GM19043 (cell line): ENCODE data around the gene ZNF469.

ENCODE experiments used
- ATAC-seq: cut with Tn5 transposase; IDR thresholded peaks from one replicate; pipeline ENCODE4 v1.9.1; 2021; ENCODE audit warnings: low read depth; ENCODE audit not compliant: unreplicated experiment

Gene ZNF469, protein sequence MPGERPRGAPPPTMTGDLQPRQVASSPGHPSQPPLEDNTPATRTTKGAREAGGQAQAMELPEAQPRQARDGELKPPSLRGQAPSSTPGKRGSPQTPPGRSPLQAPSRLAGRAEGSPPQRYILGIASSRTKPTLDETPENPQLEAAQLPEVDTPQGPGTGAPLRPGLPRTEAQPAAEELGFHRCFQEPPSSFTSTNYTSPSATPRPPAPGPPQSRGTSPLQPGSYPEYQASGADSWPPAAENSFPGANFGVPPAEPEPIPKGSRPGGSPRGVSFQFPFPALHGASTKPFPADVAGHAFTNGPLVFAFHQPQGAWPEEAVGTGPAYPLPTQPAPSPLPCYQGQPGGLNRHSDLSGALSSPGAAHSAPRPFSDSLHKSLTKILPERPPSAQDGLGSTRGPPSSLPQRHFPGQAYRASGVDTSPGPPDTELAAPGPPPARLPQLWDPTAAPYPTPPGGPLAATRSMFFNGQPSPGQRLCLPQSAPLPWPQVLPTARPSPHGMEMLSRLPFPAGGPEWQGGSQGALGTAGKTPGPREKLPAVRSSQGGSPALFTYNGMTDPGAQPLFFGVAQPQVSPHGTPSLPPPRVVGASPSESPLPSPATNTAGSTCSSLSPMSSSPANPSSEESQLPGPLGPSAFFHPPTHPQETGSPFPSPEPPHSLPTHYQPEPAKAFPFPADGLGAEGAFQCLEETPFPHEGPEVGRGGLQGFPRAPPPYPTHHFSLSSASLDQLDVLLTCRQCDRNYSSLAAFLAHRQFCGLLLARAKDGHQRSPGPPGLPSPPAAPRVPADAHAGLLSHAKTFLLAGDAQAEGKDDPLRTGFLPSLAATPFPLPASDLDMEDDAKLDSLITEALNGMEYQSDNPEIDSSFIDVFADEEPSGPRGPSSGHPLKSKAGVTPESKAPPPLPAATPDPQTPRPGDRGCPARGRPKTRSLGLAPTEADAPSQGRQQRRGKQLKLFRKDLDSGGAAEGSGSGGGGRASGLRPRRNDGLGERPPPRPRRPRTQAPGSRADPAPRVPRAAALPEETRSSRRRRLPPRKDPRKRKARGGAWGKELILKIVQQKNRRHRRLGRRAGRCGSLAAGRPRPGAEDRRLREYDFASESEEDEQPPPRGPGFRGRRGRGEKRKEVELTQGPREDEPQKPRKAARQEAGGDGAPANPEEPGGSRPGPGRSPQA (N-terminal part only)

DNA sequence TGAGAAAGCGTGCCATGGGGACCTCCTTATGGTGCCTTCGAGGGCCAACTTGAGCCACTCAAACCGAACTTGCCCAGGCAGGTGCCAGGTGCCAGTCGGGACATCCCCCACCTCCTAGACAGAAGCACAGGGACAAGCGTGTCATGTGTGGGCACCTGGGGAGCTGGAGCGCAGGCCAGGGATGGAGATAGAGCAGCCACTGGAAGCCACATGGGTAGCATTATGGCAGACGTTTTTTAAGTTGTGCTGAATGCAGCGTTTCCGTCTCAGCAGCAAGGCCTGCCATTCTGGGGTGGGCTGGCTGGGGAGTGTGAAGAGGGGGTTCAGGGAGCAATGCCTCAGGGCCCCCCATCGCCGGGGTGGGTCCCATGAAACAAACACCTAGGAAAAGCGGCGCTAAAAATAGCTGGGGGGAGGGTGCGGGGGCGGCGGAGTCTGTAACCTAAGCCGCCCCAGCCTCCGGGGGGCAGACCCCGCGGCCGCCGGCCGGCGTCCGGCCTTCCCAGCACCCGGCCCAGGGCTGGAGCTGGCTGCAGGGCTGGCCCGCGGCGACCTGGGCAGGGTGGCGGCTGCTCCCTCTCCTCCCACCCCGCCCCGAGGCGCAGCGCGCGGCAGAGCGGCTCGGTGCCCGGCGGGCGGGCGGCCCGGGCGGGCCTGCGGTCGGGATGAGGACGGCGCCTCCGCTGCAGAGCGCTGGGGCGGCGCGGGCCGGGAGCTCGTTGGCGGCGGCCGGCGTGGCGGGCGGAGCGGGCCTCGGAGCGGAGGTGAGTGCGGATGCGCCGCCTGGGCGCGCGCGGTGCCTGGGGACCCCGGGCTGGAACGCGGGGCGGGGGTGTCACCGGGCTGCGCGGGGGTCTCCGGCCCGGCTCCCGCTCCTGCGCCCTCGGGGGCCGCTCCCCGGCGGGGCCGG is at the start of gene ZNF469:
Gene ZNF469, plus strand, starts transcription at position 469 of the 910 bp plus-strand sequence. CDS start 44,512 bp downstream, outside the sequence.
- no peak for ATAC-seq

DNA sequence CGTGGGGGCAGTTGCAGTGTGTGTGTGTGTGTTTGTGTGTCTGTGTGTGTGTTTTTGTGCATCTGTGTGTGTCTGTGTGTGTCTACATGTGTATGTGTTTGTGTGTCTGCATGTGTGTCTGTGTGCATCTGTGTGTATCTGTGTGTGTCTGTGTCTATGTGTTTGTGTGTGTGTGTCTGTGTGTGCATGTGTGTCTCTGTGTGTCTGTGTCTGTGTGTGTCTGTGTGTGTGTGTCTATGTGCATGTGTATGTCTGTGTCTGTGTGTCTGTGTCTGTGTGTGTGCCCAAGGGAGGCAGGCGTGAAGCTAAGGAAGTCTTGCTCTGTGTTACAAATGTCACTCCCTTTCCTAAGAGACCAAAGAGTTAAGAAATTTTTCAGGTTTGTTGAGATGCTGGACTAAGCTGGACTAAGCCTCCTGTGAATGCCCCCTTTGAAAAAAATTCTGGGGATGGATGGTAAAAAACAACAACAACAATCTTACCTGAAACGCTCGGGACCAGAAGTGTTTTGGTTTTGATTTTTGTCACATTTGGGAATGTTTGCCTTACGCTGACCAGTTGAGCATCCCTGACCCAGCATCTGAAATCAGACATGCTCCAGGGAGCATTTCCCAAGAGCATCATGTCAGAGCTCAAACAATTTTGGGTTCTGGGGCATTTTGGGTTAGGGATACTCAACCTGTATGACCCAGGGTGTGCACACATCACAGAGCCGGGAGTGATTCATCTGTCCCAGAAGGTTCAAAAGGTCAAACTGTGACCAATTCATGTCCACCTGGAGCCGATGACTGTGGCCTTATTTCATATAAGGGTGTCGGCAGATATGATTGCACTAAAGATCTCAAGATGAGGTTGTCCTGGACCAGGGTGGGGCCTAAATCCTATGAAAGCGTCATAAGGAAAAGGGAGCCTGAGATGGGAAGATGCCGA is 48.6 kb upstream of the ZNF469 start:
- ATAC-seq, result no peak

DNA sequence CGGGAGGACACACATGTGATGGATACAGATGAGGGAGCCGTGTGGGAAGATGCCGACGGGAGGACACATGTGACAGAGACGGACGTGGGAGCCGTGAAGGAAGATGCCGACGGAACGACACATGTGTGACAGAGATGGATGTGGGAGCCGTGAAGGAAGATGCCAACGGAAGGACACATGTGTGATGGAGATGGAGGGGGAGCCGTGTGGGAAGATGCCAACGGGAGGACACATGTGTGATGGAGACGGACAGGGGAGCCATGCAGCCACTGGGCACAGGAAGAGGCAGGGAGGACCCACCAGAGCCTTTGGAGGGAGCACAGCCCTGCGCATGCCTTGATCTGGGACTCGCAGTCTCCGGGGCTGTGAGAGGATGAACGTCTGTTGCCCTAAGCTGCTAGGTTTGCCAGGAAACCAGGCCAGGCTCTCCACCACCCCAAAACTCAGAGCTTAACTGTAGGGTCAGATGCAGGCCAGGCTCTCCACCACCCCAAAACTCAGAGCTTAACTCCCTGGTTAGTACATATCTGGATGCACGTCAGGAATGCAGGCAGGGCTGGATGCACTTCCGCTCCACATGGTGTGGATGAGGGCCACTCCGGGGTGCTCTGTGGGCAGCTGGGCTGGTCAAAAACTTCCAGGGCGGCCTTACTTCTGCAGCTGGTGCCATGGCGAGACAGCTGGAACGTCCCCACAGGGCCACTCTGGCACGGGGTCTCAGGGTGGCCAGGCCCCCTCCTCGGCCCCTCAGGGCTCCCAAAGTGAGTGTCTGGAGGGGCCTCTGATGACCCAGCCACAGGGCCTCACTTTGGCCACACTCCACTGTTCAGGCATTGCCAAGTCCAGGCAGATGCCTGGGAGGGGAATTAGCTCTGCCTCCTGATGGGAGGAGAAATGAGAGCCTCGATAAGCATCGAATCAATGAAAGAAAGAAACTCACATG is 47.7 kb upstream of the ZNF469 start:
- ATAC-seq, result no peak

DNA sequence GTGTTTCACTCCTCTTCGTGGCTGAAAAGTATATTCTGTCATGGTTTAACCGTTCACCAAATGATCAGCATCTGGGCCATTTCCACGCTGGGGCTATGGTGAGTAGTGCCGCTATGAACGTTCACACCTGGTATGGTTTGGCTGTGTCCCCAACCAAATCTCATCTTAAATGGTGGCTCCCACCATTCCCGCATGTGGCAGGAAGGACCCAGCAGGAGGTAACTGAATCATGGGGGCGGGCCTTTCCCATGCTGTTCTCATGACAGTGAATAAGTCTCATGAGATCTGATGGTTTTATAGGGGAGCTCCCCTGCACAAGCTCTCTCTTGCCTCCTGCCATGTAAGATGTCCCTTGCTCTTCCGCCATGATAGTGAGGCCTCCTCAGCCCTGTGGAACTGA is 45.7 kb upstream of the ZNF469 start:
- no peak for ATAC-seq

DNA sequence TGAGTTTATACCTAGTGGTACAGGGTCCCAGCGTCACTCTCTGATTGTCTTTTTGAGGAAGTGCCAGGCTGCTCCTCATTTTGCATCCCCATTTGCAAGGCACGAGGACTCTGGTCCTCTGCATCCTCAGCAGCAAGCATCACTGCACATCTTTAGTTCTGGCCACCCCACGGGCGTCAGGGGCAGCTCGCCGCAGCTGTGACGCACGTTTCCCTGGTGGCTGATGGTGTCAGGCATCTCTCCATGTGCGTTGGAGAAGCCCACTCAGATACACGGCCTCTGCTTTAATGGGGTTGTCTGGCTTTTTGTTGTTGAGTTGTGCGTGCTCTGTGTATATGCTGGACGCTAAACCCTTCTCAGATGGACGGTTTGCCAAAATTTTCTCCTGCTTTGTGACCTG is 45.2 kb upstream of the ZNF469 start:
- ATAC-seq, result no peak

DNA sequence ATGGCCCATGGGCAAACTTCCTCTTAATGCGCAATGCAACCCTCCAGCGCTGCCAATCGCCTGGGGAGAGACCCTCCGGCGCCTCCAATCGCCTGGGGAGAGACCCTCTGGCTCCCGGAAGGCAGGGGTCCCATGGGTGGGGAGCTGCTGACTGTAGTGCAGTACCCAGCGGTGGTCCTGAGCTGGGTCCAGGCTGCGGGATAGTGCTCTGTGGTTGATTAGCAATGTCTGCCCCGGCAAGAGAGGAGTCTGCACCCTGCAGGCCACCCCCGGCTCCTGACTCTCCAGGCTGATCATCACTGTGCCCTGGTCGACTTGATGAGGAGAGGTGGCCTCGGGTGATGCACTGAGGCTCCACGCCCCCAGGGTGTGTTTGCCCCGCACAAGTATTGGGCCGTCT is 44.6 kb upstream of the ZNF469 start:
- no peak for ATAC-seq

DNA sequence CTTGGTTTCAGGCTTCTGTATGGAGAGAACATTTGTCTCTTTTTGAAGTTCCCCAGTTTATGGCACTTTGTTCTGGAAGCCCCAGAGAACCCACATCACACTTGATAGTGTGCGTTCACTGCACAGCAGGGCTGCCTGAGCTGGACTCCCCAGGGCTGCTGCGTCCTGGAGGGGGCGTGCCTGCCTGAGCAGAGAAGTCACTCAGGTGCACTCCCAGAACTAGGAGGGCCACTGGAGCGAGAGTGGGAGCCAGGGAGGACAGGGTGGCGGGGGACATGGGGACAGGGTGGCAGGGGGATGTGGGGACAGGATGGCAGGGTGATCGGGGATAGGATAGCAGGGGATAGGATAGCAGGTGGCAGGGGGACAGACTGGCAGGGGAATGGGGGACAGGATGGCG is 43.9 kb upstream of the ZNF469 start:
- ATAC-seq, result no peak

DNA sequence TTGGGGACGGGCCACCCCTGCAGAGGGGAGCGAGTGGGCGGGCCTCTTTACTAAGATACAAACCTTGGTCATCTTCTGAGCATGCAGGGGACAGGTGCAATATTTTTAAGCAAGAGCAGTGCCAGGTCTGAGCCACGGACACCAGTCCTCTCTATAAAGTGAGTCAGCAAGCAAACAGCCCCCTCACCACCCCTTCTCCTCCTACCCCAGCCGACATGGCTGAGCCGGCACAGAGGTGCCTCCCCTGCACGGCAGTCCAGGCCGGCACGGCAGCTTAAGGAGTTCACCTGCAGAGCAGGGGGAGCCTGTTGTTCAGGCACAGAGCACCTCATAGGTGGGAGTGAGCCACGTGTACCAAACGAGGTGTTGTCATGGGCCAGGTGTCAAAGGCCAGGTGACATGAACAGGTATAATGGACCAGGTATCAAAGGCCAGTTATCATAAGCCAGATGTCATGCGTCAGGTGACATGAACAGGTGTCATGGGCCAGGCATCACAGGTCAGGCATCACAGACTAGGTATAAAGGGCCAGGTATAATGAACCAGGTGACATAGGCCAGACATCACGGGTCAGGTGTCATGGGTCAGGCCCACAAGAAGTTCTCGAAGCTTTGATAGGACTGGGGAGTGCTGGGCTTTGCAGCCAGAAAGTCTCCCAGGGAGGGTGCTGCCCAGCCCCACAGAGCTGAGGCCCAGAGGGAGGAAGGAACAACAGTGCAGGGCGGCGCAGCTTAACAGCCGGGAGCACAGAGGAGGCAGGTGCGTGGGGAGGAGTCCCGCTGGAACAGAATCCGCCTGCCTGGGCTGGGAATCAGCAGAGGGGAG is 42.6 kb upstream of the ZNF469 start:
- no peak for ATAC-seq

DNA sequence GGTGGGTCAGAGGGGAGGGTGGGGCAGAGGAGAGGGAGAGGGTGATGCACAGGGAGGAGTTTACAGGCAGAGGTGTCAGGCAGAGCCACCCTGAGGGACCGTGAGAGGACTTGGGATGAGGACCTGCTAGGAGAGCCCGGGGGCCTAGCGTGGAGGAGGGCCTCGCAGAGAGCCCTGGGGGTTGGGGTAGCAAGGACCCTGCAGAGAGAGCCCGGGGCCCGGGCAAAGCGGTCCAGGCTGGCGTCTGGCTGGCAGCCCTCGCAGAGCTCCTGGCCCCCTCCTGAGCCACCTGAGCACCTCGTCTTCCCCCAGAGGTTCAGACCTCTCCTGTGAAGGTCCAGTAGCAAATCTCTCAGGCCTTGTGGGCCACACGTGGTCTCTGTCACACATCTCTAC is 42.0 kb upstream of the ZNF469 start:
- ATAC-seq, result no peak

DNA sequence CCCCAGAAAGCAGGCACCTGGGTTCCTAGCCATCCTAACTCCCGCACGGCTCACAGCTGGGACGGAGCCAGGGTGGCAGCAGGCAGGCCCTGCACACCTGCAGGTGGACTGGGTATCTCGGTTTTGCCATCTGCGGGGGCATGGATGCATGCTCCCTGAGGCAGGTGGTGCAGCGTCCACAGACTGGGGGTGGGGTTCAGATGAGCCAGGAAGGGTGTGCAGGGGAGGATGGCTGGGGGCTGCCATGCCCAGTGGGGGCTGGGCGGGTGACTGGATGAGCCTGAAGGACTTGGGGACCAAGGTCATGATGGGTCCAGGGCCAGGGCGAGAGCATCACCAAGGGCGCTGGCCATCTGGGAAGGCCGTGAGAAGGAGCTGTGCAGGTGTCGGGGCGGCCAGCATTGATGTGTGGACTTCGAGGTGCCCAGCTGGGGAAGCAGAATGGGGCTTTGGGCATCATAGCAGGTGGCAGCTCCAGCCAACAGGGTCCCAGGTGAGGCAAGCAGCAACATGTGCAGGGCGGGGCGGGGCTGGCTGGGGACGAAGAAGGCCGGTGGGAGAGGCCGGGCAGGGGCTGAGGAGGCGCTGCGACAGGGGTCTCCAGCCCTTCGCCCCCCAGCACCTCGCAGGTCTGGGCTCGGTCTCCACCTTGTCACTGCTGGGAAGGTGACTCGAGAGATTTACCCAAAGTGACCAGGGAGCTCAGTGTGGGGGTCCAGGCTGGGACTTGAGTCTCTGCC is 41.0 kb upstream of the ZNF469 start:
- no peak for ATAC-seq

DNA sequence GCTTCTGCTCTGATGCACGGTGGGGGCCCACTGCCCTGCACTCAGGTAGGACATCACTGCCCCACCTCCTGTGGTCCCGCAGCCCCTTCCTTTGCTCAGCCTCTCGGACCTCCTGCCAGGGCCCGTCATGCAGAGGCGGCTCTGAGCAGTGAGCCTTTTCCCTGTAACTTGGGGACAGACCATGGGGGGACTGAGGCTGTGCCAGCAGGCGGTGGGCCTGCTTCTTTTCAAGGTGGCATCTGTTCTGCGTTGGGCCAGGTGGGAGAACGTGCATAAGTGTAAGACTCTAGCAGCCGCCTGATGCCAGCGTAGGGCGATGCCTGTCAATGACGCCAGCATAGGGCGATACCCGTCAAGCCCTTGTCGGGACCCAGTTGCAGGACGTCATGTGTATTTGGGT is 40.3 kb upstream of the ZNF469 start:
- ATAC-seq, result no peak

DNA sequence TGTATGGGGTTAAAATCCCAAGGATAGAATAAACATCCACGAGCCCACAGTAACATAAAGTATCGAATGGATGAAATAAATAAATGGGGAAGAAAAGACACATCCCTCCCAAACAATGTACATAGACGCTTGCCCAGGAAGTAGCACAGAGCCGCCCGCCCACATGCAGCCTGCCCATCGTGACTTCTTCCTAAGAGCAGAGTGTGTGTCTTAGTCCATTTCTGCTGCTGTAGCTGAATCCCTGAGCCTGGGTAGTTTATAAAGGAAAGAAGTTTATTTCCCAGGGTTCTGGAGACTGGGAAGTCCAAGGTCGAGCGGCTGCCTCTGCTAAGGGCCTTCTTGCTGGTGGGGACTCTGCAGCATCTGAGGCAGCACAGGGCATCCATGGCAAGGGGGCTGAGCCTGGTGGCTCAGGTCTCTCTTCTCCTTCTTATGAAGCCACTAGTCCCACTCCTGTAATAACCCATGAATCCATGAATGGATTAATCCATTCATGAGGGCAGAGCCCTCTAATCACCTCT is 39.4 kb upstream of the ZNF469 start:
- no peak for ATAC-seq

DNA sequence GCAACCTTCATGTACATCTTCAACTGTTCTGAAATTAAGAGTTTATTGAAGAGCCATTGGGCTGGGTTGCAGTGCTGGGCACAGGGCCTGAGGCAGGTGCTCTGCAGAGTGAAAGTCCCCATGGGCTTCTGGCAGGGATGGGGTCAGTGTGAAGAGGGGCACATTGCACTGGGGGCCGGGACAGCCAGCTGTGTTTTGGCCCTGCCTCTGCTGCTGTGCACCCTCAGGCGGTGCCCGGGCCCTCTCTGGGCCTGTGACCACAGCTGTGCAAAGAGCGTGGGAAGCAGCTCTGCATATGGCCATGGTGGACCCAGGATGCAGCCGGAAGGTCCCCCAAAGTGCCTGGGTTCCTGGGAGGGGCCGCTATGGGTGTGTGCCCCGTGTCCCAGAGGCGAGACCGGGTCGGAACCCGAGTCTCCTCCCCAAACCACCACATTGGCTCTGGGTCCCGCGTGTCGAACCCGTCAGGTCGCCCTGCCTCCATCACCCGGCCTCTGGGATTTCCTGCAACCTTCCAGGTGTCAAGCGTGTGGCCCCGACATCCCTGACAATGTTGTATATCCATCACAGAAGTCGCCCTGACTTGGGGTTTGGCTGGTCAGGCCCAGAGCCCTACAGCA is 38.2 kb upstream of the ZNF469 start:
- ATAC-seq, result no peak

DNA sequence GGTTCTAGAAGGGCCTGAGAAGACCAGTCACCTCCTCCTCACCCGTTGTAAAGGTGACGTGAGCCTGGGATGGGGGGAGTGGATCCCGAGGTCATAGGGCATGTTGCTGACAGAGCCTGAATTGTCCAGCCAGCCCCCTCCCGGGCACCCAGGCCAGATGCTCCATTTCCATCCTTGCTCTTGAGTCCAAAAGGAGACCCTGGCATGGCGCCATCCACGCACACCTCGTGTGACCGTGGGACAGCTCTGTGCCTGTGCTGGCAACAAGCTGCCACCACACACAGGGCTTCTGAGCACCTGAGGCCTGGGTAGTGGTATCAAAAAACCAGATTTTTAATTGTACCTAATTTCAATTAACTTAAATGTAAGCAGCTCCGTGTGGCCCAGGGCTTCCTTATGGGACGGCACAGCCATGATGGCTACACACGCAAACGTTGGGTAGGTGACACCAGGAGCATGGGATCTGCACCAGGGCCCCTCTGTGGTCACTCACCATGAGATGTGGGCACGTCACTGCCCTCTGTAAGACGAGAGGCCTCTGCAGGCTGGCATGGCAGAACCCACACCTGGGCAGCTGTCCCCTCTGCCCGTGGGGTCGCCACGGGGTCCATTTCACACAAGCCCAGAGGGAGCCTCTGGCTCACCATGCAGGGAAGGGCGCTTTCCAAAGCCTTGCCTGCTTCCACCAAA is 37.6 kb upstream of the ZNF469 start:
- no peak for ATAC-seq
